Astrocyte of the cerebellum (primary cell): ENCODE results near the gene THRB.

Source experiments
- DNase-seq: peaks from one replicate; pipeline ENCODE4 v3.0.0-alpha.2; 2011; ENCODE audit warnings: low read depth
- H3K4me3 ChIP-seq: 2 replicates; pipeline ENCODE4 v1.5.1; 2011; ENCODE audit warnings: mild to moderate bottlenecking, low read depth, low read length, moderate library complexity
- in situ Hi-C: cut with HindIII; loops from 2 replicates; pipeline ENCODE4 v1.10.0; 2017; ENCODE audit warnings: low sequenced_read_pairs
- TF ChIP-seq, protein P1 (sequence below): IDR thresholded peaks from 2 replicates; pipeline ENCODE4 v1.5.1; 2012; ENCODE audit warnings: low read length, low read depth, moderate library complexity, mild to moderate bottlenecking; ENCODE audit errors: missing control alignments

The THRB gene

DNA sequence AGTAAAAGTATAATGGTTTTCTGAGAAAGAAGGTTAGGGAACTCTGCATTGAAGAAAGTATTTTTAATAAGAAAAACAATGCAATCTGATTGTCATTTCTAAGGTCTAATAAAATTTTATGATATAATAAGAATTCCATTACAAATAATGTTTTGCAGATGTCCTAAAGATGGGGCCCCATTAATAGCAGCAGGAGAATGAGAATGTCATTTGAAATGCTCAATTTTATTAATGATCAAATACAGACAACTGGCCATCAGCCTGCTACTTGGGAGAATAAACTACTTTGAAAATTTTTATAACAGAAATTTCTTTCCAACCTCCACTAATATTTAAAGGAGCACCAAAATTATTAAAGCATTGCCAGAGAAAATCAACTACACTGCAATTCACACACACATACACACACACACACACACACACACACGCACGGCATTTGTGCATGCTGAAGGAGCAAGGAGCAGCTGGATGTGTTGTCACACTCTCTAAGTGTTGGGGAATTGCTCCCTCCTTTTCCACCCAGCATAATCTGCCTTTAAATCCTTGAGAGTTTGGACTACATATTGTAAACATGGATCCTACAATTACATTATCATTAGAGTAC, 109.5 kb downstream of the THRB start:
- no peak for DNase-seq
- in situ Hi-C loops: no loop called here
- H3K4me3 ChIP-seq: no peak overlapping the region
- TF ChIP-seq, protein P1, sequence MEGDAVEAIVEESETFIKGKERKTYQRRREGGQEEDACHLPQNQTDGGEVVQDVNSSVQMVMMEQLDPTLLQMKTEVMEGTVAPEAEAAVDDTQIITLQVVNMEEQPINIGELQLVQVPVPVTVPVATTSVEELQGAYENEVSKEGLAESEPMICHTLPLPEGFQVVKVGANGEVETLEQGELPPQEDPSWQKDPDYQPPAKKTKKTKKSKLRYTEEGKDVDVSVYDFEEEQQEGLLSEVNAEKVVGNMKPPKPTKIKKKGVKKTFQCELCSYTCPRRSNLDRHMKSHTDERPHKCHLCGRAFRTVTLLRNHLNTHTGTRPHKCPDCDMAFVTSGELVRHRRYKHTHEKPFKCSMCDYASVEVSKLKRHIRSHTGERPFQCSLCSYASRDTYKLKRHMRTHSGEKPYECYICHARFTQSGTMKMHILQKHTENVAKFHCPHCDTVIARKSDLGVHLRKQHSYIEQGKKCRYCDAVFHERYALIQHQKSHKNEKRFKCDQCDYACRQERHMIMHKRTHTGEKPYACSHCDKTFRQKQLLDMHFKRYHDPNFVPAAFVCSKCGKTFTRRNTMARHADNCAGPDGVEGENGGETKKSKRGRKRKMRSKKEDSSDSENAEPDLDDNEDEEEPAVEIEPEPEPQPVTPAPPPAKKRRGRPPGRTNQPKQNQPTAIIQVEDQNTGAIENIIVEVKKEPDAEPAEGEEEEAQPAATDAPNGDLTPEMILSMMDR: no peak

DNA sequence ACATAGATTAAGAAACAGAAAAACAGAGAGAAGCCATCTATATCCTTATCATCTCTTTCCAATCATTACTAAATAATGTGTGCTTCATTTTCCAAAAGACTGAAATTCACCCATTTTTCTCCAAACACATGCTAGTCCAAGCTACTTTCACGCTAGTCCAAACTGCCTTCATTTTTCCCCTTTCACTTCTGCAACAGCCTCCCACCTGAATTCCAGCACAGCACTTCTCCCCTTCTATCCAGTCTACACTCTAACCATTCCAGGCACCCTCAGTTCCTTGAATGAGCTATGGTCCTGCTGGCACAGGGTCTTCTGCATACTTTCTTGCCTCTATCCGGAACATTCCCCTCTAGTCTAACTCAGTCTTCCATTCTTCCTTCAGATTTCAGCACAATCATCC, 112.0 kb downstream of the THRB start:
- no peak overlapping the region for H3K4me3 ChIP-seq

DNA sequence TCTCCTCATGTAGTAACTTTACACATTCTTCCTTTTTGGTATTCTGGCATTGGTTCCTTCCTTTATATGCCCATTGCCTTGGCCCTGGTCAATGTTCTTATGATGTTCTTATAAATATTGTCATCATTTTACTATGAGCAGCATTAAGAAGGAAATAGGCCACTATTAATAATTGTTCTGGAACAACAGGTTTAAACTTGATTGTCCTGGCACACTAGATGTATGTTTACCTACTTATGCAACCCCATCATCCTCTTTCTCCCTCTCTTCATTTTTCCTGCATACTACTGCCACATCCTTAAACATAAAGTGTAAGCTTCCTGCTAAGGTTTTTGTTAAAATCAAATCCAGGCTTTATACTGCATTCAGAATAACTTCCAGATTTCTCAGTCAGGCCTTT, 114.7 kb downstream of the THRB start:
- TF ChIP-seq, protein P1: no peak
- no peak overlapping the region for H3K4me3 ChIP-seq
- DNase-seq: no peak
- in situ Hi-C loops: no loop called here

More for the DNA sequence above, 112.0 kb downstream of the THRB start:
- TF ChIP-seq, protein P1: no peak
- in situ Hi-C loops: no loop called here
- DNase-seq: no peak

DNA sequence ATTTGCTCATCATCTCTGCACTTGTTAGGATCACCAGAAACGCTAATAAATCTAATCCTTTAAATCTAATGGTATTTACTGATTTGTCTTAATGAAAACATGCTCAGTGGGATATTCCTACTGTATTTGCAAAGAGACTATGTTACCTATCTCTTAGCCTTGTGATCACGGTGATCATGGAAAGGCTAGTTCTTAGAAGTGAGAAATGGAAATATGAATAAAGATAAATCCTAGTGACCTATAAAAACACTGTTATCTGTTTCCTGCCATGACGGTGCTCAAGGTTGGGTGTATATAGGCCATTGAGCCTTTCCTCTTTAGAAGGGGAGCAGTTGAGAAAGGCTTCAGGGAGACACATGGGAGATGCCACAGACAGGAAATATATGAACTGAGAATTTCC, 116.3 kb downstream of the THRB start:
- H3K4me3 ChIP-seq: no peak overlapping the region
- TF ChIP-seq, protein P1: no peak
- no peak for DNase-seq
- in situ Hi-C loops: no loop called here

DNA sequence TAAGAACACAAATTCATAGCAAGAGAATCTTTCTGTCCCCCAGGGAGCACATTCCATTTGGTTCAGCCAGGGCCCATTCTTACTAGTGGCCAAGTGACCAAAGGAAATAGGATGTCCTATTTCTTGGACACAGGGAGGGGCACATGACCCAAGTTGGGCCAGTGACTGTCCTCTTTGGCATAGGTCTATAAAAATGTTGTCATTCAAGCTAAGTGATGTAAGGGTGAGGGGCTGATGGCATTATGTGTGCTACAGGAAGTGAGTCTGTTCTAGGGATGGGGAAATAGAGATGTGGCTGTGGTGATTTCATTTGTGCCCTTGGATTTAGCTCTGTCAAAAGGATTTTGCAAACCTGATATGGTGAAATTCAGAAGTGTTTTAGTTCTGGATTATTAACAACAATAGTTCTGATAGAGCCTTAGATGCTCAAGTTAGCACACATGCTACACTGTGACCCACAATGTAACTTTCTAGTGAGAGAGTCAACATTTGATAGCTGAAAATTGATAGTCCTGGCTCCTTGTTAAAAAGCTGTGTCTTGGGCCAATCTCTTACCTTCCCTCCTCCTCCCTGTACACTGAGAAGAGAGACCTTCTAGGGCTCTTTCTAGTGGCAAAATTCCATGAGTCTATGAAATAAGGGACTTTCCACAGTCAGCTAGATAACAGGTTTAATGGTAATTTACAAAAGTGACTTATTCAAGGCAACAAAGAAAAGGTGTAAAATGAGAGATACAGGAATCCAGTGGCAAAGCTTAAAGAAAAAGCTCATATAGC, 117.2 kb downstream of the THRB start:
- H3K4me3 ChIP-seq: no peak overlapping the region
- no peak for DNase-seq
- in situ Hi-C loops: no loop called here
- TF ChIP-seq, protein P1: no peak

DNA sequence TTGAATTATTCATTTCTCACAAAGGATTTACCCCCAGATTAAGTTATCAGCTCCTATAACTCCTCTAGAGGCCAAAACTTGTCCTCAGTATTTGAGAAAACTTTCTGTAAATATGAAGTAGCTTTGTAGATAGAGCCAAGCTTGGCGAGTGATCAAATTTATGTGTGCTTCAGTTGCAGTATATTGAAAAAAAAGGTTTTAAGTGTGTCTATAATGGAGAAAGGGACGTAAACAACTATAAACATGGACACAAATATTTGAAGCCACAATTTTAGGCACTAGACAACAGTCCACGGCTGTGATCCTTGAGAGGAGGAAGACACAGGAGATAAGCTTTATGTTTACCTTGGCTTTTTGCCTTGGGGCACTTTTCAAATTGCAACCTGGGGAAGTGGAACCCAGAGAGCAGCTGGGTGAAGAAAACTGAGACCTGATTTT, 118.7 kb downstream of the THRB start:
- TF ChIP-seq, protein P1: no peak

More for the DNA sequence above, 118.7 kb downstream of the THRB start:
- in situ Hi-C loops: no loop called here
- H3K4me3 ChIP-seq: no peak overlapping the region
- DNase-seq: no peak
